WERI-Rb-1 (cell line): ENCODE measurements around the gene CCDC80.

Experiments used
- DNase-seq: peaks from one replicate; pipeline ENCODE4 v3.0.0-alpha.2; 2020
- H3K27ac ChIP-seq: fragments of 250-450 bp; sonication (Bioruptor Pico); 2 replicates; pipeline ENCODE4 v1.5.1; 2020; ENCODE audit warnings: mild to moderate bottlenecking, moderate library complexity
- H3K27me3 ChIP-seq: fragments of 250-450 bp; sonication (Bioruptor Pico); 2 replicates; pipeline ENCODE4 v1.5.1; 2021; ENCODE audit warnings: mild to moderate bottlenecking, low read depth, moderate library complexity; ENCODE audit not compliant: insufficient read depth, severe bottlenecking
- H3K36me3 ChIP-seq: fragments of 250-450 bp; sonication (Bioruptor Pico); 2 replicates; pipeline ENCODE4 v1.5.1; 2020; ENCODE audit warnings: mild to moderate bottlenecking, moderate library complexity
- H3K4me3 ChIP-seq: 2 replicates; pipeline ENCODE4 v1.5.1; 2011; ENCODE audit warnings: low read depth, mild to moderate bottlenecking, control low read depth, low read length
- H3K9me3 ChIP-seq: fragments of 250-450 bp; sonication (Bioruptor Pico); 2 replicates; pipeline ENCODE4 v1.5.1; 2021; ENCODE audit warnings: mild to moderate bottlenecking, moderate library complexity; ENCODE audit not compliant: severe bottlenecking
- CTCF ChIP-seq: IDR thresholded peaks from 2 replicates; pipeline ENCODE4 v1.5.1; 2011; ENCODE audit warnings: low read depth, mild to moderate bottlenecking, control low read depth, inconsistent platforms, low read length

Gene CCDC80

GRCh38 chr3:112681822-112682325, 40.9 kb upstream of the CCDC80 start:
- Histone ChIP-seq H3K36me3 (no peaks in the 10 kb centered on the region), H3K27me3 (peaks cover 79% of the 10 kb centered on the region), H3K27ac (no peak overlapping the region), H3K4me3 (no peak overlapping the region), H3K9me3 (peaks cover 2% of the 10 kb centered on the region)
- TF ChIP-seq CTCF = no peak
- no peak for DNase-seq

- peaks cover 89% of the 10 kb centered on the region for H3K27me3 ChIP-seq
- no peak for DNase-seq
- no peak for TF ChIP-seq CTCF
- H3K36me3 ChIP-seq = no peaks in the 10 kb centered on the region
- no peak overlapping the region for H3K4me3 ChIP-seq
- peaks cover 2% of the 10 kb centered on the region for H3K9me3 ChIP-seq
- no peak overlapping the region for H3K27ac ChIP-seq
Measured at GRCh38 chr3:112676659-112677234, 35.8 kb upstream of the CCDC80 start.

DNA sequence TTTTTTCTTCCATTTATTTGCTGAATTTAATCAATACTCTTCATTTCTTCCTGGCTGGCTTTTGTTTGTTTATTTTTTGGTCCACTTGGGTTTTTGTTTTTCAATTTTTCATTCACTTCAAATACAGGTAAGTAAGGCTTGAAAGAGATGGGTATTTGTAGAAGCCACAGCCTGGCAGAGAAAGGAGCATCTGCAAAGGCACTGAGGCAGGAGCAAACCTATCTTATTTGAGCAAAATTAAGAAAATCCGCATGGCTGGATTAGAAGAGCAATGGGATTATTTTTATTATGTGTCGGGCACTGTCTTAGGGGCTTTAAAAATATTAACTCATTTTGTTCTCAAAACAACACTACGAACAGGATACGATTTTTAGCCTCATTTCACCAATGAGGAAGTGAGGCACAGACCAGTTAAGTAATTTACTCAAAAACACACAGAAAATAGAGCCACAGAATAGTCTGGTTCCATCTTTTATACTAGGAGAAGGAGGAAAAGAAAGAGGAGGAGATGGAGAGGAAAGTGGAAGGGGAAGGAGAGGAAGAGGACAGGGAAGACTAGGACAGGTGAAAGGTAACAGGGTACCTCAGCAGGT, 35.1 kb upstream of the CCDC80 start:
- Histone ChIP-seq H3K27ac (no peak overlapping the region), H3K9me3 (peaks cover 2% of the 10 kb centered on the region), H3K36me3 (no peaks in the 10 kb centered on the region), H3K27me3 (peaks cover 86% of the 10 kb centered on the region), H3K4me3 (no peak overlapping the region)
- TF ChIP-seq CTCF = no peak
- no peak for DNase-seq

GRCh38 chr3:112675349-112675748, 34.4 kb upstream of the CCDC80 start:
- no peak for DNase-seq
- no peak for TF ChIP-seq CTCF

DNA sequence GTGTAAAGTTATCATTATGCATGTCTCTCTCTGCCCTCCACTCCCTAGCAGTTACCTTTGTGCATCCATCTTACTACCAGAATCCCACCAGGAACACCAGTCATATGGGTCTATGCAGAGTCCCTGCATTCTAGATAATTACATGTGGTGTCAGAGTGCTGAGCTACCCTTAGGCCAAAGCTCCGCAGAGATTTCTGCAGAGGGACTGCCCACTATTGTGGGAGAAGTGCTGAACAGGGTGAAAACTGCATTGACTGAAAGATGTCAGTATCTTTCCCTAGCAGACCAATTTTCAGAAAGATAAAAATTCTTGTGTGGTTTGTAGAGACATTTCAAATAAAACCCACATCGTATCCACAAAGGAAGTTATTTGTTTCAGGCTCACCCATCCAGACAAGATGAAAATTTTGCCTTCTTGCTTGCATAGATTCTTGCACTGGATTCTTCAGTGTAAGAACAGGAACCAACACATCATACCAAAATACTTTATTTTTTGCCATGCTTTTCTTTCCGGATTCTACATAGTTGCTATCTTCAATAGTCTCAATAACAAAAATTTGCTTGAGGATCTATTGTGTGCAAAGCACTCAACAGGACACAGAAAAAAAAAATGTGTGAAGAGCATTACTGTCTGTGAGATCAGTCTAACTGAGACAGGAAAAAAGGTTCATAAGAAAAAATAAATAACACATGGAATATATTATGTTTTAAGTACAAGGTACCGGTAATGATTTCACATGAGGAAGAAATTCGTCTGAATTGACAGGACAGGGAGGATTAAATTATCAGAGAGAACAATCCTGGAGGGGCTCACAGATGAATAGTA, 32.0 kb upstream of the CCDC80 start:
- no peak for TF ChIP-seq CTCF
- Histone ChIP-seq H3K36me3 (no peaks in the 10 kb centered on the region), H3K4me3 (no peak overlapping the region), H3K27me3 (peaks cover 70% of the 10 kb centered on the region), H3K9me3 (peaks cover 2% of the 10 kb centered on the region), H3K27ac (no peak overlapping the region)
- no peak for DNase-seq

More at GRCh38 chr3:112675349-112675748, 34.4 kb upstream of the CCDC80 start:
- Histone ChIP-seq H3K4me3 (no peak overlapping the region), H3K27ac (no peak overlapping the region), H3K27me3 (peaks cover 79% of the 10 kb centered on the region), H3K9me3 (peaks cover 2% of the 10 kb centered on the region), H3K36me3 (no peaks in the 10 kb centered on the region)
